ENCODE measurements around the gene KRTAP7-1.

KRTAP7-1 gene

GRCh38 chr21:30829659-30830058, at the start of gene KRTAP7-1:
Gene KRTAP7-1, minus strand, starts transcription at chr21:30829759. Its CDS starts 61 bp downstream, at chr21:30829698.
- Histone ChIP-seq H3K9me3 (ENCODE audit: control insufficient read depth, insufficient read depth, low read length) (0 out of 2 replicates have a peak, but pooled peaks cover 4% of the 10 kb centered on the region), H3K4me3 (ENCODE audit: low read depth, low read length) (no peak within 1 kb of the TSS; the same call in 1 of the 2 replicates), H3K27me3 (ENCODE audit: control insufficient read depth, insufficient read depth, low read length) (no peaks in the 10 kb centered on the region), H3K9ac (ENCODE audit: low read depth, low read length) (no peak within 1 kb of the TSS), H3K36me3 (ENCODE audit: control insufficient read depth, insufficient read depth, low read length) (no peaks in the 10 kb centered on the region), H3K4me1 (ENCODE audit: control insufficient read depth, insufficient read depth, low read length) (no peaks in the 10 kb centered on the region), H3K27ac (ENCODE audit: low read depth, low read length) (no peak within 1 kb of the TSS)

- Histone ChIP-seq H3K4me1 (ENCODE audit: control insufficient read depth, insufficient read depth, low read length) (no peaks in the 10 kb centered on the region), H3K27me3 (ENCODE audit: control insufficient read depth, insufficient read depth, low read length) (no peaks in the 10 kb centered on the region), H3K27ac (ENCODE audit: low read depth, low read length) (no peak overlapping the region), H3K9me3 (ENCODE audit: control insufficient read depth, insufficient read depth, low read length) (no peaks in the 10 kb centered on the region), H3K9ac (ENCODE audit: low read depth, low read length) (no peak overlapping the region), H3K4me3 (ENCODE audit: low read depth, low read length) (no peak overlapping the region), H3K36me3 (ENCODE audit: control insufficient read depth, insufficient read depth, low read length) (no peaks in the 10 kb centered on the region)
These were observed 45.0 kb upstream of the KRTAP7-1 start for GRCh38 chr21:30874526-30874925.

GRCh38 chr21:30847627-30848500, 18.3 kb upstream of the KRTAP7-1 start:
- H3K27ac ChIP-seq (ENCODE audit: low read depth, low read length) = no peak overlapping the region

GRCh38 chr21:30842990-30843389, 13.4 kb upstream of the KRTAP7-1 start:
- H3K36me3 ChIP-seq (ENCODE audit: control insufficient read depth, insufficient read depth, low read length) = no peaks in the 10 kb centered on the region
- H3K4me3 ChIP-seq (ENCODE audit: low read depth, low read length) = no peak overlapping the region
- no peaks in the 10 kb centered on the region for H3K4me1 ChIP-seq (ENCODE audit: control insufficient read depth, insufficient read depth, low read length)
- H3K27ac ChIP-seq (ENCODE audit: low read depth, low read length) = no peak overlapping the region
- no peaks in the 10 kb centered on the region for H3K27me3 ChIP-seq (ENCODE audit: control insufficient read depth, insufficient read depth, low read length)
- H3K9ac ChIP-seq (ENCODE audit: low read depth, low read length) = no peak overlapping the region
- no peaks in the 10 kb centered on the region for H3K9me3 ChIP-seq (ENCODE audit: control insufficient read depth, insufficient read depth, low read length)

More at GRCh38 chr21:30847627-30848500, 18.3 kb upstream of the KRTAP7-1 start:
- Histone ChIP-seq H3K36me3 (ENCODE audit: control insufficient read depth, insufficient read depth, low read length) (no peaks in the 10 kb centered on the region), H3K9me3 (ENCODE audit: control insufficient read depth, insufficient read depth, low read length) (no peaks in the 10 kb centered on the region), H3K27me3 (ENCODE audit: control insufficient read depth, insufficient read depth, low read length) (no peaks in the 10 kb centered on the region), H3K9ac (ENCODE audit: low read depth, low read length) (no peak overlapping the region), H3K4me3 (ENCODE audit: low read depth, low read length) (no peak overlapping the region), H3K4me1 (ENCODE audit: control insufficient read depth, insufficient read depth, low read length) (no peaks in the 10 kb centered on the region)

- Histone ChIP-seq H3K4me3 (ENCODE audit: low read depth, low read length) (no peak overlapping the region), H3K4me1 (ENCODE audit: control insufficient read depth, insufficient read depth, low read length) (no peaks in the 10 kb centered on the region), H3K27me3 (ENCODE audit: control insufficient read depth, insufficient read depth, low read length) (no peaks in the 10 kb centered on the region), H3K9me3 (ENCODE audit: control insufficient read depth, insufficient read depth, low read length) (no peaks in the 10 kb centered on the region), H3K27ac (ENCODE audit: low read depth, low read length) (no peak overlapping the region), H3K36me3 (ENCODE audit: control insufficient read depth, insufficient read depth, low read length) (no peaks in the 10 kb centered on the region), H3K9ac (ENCODE audit: low read depth, low read length) (no peak overlapping the region)
These were observed 9.7 kb upstream of the KRTAP7-1 start for GRCh38 chr21:30839304-30839703.

GRCh38 chr21:30838536-30838935, 9.0 kb upstream of the KRTAP7-1 start:
- Histone ChIP-seq H3K36me3 (ENCODE audit: control insufficient read depth, insufficient read depth, low read length) (no peaks in the 10 kb centered on the region), H3K4me1 (ENCODE audit: control insufficient read depth, insufficient read depth, low read length) (no peaks in the 10 kb centered on the region), H3K9ac (ENCODE audit: low read depth, low read length) (no peak overlapping the region), H3K27ac (ENCODE audit: low read depth, low read length) (no peak overlapping the region), H3K9me3 (ENCODE audit: control insufficient read depth, insufficient read depth, low read length) (no peaks in the 10 kb centered on the region), H3K4me3 (ENCODE audit: low read depth, low read length) (no peak overlapping the region), H3K27me3 (ENCODE audit: control insufficient read depth, insufficient read depth, low read length) (no peaks in the 10 kb centered on the region)

GRCh38 chr21:30831194-30831765, 1.7 kb upstream of the KRTAP7-1 start:
- no peaks in the 10 kb centered on the region for H3K4me1 ChIP-seq (ENCODE audit: control insufficient read depth, insufficient read depth, low read length)
- H3K27me3 ChIP-seq (ENCODE audit: control insufficient read depth, insufficient read depth, low read length) = no peaks in the 10 kb centered on the region
- H3K36me3 ChIP-seq (ENCODE audit: control insufficient read depth, insufficient read depth, low read length) = no peaks in the 10 kb centered on the region
- no peak overlapping the region for H3K4me3 ChIP-seq (ENCODE audit: low read depth, low read length)
- 0 out of 2 replicates have a peak, but pooled peaks cover 4% of the 10 kb centered on the region for H3K9me3 ChIP-seq (ENCODE audit: control insufficient read depth, insufficient read depth, low read length)
- no peak overlapping the region for H3K9ac ChIP-seq (ENCODE audit: low read depth, low read length)
- H3K27ac ChIP-seq (ENCODE audit: low read depth, low read length) = no peak overlapping the region

- no peaks in the 10 kb centered on the region for H3K27me3 ChIP-seq (ENCODE audit: control insufficient read depth, insufficient read depth, low read length)
- H3K9me3 ChIP-seq (ENCODE audit: control insufficient read depth, insufficient read depth, low read length) = no peaks in the 10 kb centered on the region
- no peak overlapping the region for H3K9ac ChIP-seq (ENCODE audit: low read depth, low read length)
- no peak overlapping the region for H3K27ac ChIP-seq (ENCODE audit: low read depth, low read length)
- H3K4me3 ChIP-seq (ENCODE audit: low read depth, low read length) = no peak overlapping the region
- H3K4me1 ChIP-seq (ENCODE audit: control insufficient read depth, insufficient read depth, low read length) = no peaks in the 10 kb centered on the region
- no peaks in the 10 kb centered on the region for H3K36me3 ChIP-seq (ENCODE audit: control insufficient read depth, insufficient read depth, low read length)
These were observed 10.5 kb downstream of the KRTAP7-1 start for GRCh38 chr21:30818837-30819610.

GRCh38 chr21:30813174-30813573, 16.4 kb downstream of the KRTAP7-1 start, which contains the start of gene KRTAP8-1:
Gene KRTAP8-1, minus strand, starts transcription at chr21:30813274. Its CDS starts 54 bp downstream, at chr21:30813220.
- Histone ChIP-seq H3K9me3 (ENCODE audit: control insufficient read depth, insufficient read depth, low read length) (no peaks in the 10 kb centered on the region), H3K4me1 (ENCODE audit: control insufficient read depth, insufficient read depth, low read length) (peaks cover 8% of the 10 kb centered on the region), H3K27me3 (ENCODE audit: control insufficient read depth, insufficient read depth, low read length) (no peaks in the 10 kb centered on the region)

GRCh38 chr21:30800605-30801004, 29.0 kb downstream of the KRTAP7-1 start:
- H3K4me3 ChIP-seq (ENCODE audit: low read depth, low read length) = no peak overlapping the region
- no peaks in the 10 kb centered on the region for H3K9me3 ChIP-seq (ENCODE audit: control insufficient read depth, insufficient read depth, low read length)
- H3K27me3 ChIP-seq (ENCODE audit: control insufficient read depth, insufficient read depth, low read length) = no peaks in the 10 kb centered on the region
- H3K36me3 ChIP-seq (ENCODE audit: control insufficient read depth, insufficient read depth, low read length) = no peaks in the 10 kb centered on the region
- H3K27ac ChIP-seq (ENCODE audit: low read depth, low read length) = no peak overlapping the region
- H3K9ac ChIP-seq (ENCODE audit: low read depth, low read length) = no peak overlapping the region
- H3K4me1 ChIP-seq (ENCODE audit: control insufficient read depth, insufficient read depth, low read length) = no peaks in the 10 kb centered on the region

More at GRCh38 chr21:30813174-30813573, 16.4 kb downstream of the KRTAP7-1 start, which contains the start of gene KRTAP8-1:
- no peak within 1 kb of the TSS for H3K9ac ChIP-seq (ENCODE audit: low read depth, low read length)
- no peak within 1 kb of the TSS for H3K27ac ChIP-seq (ENCODE audit: low read depth, low read length)
- no peaks in the 10 kb centered on the region for H3K36me3 ChIP-seq (ENCODE audit: control insufficient read depth, insufficient read depth, low read length)
- no peak within 1 kb of the TSS for H3K4me3 ChIP-seq (ENCODE audit: low read depth, low read length)

Measured in HUES48 (cell line).